NB4 (cell line): Measurements from ENCODE around the gene LRRC7.

Source experiments
- CTCF ChIP-seq: IDR thresholded peaks from one replicate; pipeline ENCODE4 v1.5.1; 2012; ENCODE audit warnings: low read depth, low read length
- POLR2A ChIP-seq: IDR thresholded peaks from 2 replicates; pipeline ENCODE4 v1.6.1; 2011; ENCODE audit warnings: mild to moderate bottlenecking; ENCODE audit not compliant: insufficient read length; ENCODE audit errors: extremely low read depth

GRCh38 chr1:69553726-69554125, 14.0 kb upstream of the LRRC7 start:
- TF ChIP-seq POLR2A (no peak), CTCF (no peak)
